Muscle of arm (tissue), 14 donors: ENCODE results near the gene PRR30. TPM values are rescaled to one million over a fixed set of nuclear protein-coding genes. Genes with fewer than 3 reads are reported as not detected.
"Not testable (repeated sequence)": the region's sequence is repeated elsewhere in the genome, so short reads cannot be mapped to it uniquely, and the experiment has no call there.

ENCODE experiments used
- DNase-seq: peaks from one replicate; pipeline ENCODE4 v3.0.0-alpha.2; 2013
- long read RNA-seq, 11 donors: transcript quantifications; one replicate each; lab custom pipeline, GENCODE V29; 2026
- polyA plus RNA-seq, 12 donors: library from polyadenylated mRNA; unstranded; fragments of 120-200 nt; gene quantifications; one replicate each; pipeline ENCODE4 v1.2.1, GENCODE V29; 2013; ENCODE audit not compliant: insufficient read length in 12 of 12

PRR30 gene
- not detected for polyA plus RNA-seq
- long read RNA-seq, donor 1, result 0 reads
- long read RNA-seq, donor 2, result 0 reads
- long read RNA-seq, donor 3, result 0 reads
- long read RNA-seq, donor 4, result 0 reads
- long read RNA-seq, donor 5, result 0 reads
- long read RNA-seq, donor 6, result 0 reads
- long read RNA-seq, donor 7, result 0 reads
- long read RNA-seq, donor 8, result 0 reads
- long read RNA-seq, donor 9, result 0 reads
- long read RNA-seq, donor 10, result 0 reads
- long read RNA-seq, donor 11, result 0 reads

DNA sequence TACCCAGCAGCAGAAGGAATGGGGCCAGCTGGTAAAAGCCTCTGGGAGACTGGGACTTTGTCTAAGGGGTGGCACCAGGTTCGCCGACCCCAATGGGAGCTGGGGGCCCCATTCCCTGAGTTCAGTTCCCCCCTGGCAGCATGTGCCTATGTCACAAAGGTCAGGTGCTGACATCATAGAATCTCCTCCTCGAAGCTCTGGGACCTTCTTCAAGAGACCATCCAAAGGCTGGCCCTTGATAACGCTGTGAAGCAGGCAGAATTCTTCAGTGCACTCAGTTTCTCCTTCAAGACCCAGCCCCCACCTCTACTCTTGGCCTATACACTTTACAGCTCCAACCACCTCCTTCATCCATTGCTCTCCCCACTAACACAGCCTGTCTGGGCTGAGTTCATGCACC is at the start of gene PRR30:
Gene PRR30, minus strand, starts transcription at position 101 of the 400 bp plus-strand sequence. CDS start 1,081 bp downstream, outside the sequence.
- DNase-seq, result no peak

- no peak for DNase-seq
Measured at GRCh38 chr2:27186613-27187345, 47.6 kb upstream of the PRR30 start.

DNA sequence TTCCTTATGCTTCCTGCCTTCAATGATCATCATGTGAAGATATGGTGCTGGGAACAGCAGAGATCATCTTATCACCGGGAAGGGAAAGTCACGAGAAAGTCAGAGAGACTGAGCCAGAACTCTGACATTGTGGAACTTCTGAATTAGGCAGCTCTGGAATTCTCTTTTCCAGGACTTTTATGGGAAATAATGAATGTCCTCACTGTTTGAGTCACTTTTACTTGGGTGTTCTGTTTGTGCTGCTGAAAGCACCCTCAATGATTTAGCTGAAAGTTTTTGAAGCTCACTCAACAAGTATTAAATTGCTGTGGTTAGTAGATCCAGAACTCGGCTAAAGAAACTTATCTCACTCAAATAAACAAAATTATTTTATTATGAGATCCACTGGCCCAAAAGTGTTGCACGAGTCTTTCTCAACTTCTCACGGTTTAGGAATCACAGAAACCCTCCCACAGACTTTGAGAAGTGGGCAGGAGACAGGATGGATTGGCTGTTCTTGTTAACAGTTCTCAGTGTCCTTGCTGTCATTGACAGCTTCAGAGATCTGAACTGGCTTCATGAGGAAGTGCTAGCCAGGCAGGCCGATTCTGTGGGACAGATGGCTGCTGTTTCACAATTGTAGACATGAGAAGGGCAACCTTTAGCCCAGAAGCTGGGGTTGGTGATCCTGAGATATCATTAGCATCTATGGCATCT is 46.3 kb upstream of the PRR30 start:
- DNase-seq, result no peak

DNA sequence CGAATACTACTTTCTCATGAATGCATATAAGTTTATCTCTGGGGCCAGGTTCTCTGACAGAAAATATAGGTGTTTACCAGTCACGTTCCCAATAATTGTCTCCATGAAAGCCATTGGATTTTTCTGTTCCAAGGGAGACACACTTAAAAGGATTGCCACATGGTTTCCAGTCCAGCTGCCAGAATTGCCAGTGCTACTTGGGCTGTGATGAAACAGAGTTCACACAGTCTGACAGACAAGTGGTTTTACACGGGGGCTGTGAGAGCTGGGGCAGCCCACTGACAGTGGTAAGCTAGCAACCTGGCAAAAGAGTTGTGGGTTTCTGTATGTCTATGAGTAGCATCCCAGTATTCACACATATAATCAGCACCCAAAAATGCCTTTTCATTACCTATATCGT is 44.9 kb upstream of the PRR30 start:
- no peak for DNase-seq

- DNase-seq, result no peak
Measured at GRCh38 chr2:27182346-27182745, 43.1 kb upstream of the PRR30 start.

DNA sequence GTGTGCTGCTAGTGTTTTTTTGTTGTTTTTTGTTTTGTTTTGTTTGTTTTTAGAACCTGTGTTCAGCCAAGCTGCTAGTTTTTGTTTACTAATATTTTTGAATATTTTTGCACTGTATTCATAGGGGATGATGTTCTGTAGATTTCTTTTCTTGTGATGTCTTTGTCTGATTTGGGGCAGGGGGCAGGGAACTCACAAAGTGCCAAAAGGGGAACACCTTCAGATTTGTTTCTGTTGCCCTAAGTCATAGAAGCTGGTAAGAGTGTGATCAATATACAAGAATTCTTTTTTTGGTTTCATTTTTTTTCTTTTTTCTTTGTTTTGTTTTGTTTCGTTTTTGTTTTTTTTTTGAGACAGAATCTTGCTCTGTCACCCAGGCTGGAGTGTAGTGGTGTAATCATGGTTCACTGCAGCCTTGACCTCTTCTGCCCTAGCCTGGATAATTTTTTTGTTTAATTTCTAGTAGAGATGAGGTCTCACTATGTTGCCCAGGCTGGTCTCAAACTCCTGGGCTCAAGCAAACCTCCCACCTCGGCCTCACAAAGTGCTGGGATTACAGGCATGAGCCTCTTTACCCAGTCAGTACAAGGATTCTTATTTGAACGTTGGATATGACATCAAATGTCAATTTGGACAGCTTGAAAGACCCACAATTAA is 40.3 kb upstream of the PRR30 start:
- DNase-seq, result no peak

DNA sequence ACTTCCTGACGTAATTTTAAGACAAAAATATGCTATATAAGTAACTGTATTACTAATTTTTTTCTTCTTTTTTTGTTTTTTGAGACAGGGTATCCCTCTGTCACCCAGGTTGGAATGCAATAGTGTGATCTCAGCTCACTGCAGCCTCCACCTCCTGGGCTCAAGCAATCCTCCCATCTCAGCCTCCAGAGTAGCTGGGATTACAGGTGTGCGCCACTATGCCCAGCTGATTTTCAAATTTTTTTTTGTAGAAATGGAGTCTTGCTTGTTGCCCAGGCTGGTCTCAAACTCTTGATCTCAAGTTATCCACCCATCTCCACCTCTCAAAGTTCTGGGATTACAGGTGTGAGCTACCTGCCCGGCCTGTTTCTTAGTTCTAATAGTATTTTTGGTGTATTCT is 39.3 kb upstream of the PRR30 start:
- no peak for DNase-seq

DNA sequence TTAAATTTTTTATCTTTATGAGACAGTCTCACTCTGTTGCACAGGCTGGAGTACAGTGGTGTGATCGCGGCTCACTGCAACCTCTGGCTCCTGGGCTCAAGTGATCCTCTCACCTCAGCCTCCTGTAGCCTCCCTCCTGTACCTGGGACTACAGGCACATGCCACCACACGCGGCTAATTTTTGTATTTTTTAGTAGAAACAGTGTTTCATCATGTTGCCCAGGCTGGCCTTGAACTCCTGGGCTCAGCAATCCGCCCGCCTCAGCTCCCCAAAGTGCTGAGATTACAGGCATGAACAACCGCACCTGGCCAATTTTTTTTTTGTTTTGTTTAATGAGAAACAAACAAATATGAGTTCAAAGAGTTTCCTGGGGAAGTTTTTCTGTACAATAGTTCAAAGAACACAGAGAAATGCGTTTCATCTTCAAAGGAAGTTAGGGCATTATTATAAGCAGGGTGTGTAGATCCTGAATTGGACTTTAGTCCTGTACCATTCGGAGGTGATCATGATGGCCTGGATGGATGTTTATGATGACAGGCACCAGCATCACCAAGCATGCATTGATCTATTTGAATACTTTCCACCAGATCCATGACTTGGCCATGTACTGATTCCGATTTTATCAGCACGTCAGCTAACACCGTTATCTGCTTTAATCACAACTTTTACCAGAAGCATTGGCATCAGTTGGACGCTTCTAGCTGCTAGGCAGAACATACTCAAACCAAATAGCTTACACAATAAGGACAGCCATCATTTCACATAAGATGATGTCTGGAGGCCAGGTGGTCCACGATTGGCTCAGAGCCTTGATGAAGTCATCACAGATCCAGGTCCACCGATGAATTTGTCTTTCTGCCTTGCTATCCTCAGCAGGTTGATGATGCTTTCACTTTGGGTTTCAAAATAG is 38.5 kb upstream of the PRR30 start:
- no peak for DNase-seq

- DNase-seq, result not testable (repeated sequence)
Measured at GRCh38 chr2:27175781-27176180, 36.6 kb upstream of the PRR30 start.

- DNase-seq, result no peak
Measured at GRCh38 chr2:27175330-27175729, 36.1 kb upstream of the PRR30 start.

- no peak for DNase-seq
Measured at GRCh38 chr2:27174638-27175037, 35.4 kb upstream of the PRR30 start.

DNA sequence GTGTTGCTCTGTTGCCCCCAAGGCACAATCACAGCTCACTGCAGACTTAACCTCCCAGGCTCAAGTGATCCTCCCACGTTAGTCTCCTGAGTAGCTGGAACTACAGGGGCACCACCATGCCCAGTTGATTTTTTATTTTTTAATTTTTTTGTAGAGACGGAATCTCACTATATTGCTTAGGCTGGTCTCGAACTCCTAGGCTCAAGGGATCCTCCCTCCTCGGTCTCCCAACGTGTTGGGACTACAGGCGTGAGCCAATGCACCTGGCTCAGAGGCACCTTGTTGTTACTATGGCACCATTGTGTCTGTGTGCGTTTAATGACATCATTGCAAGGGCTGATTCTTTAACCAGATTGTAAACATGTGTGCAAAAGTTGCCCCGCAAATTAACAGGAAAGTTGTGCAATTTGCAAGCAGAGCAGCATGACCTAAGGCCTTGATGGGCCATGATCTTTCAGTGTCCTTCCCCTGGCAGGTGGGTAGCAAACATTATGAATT is 32.2 kb upstream of the PRR30 start:
- no peak for DNase-seq

GRCh38 chr2:27170581-27171337 is 31.5 kb upstream of the PRR30 start:
- no peak for DNase-seq

DNA sequence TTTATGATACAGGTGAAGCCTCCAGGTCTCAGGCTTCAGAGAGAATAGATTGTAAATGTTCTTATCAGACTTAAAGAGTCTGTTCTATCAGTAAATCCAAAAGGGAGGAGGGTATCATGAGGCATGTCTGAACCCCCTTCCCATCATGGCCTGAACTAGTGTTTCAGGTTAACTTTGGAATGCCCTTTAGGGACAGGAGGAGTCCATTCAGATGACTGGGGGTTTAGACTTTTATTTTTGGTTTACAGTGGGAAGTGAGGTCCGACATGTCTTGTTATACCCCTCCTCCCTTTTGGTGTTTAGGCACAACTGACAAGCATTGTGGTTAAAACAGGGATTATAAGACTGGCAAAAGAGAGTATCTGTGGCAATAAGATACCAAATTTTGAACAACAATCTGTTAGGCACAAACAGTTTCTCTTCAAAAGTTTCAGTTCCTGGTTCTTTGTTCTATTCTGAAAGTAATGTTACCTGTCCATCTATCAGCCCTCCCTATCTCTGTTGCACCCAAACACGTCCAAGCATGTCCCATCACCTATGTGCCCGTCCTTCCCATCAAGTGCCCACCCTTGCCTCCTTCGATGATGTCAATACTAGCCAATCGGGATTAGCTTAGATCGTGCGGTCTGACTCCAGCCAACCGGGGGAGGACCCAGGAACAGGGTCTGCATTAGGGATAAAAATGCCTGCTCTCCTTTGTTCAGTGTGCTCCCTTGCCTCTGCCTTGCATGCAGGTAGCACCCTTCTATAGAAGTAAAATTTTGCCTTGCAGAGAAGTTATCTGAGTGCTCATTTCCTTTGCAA is 26.0 kb upstream of the PRR30 start:
- DNase-seq, result no peak

- no peak for DNase-seq
Measured at GRCh38 chr2:27162151-27163121, 23.2 kb upstream of the PRR30 start.

- DNase-seq, result no peak
Measured at GRCh38 chr2:27160191-27160590, 21.0 kb upstream of the PRR30 start.

GRCh38 chr2:27159271-27159670 is 20.1 kb upstream of the PRR30 start:
- DNase-seq, result no peak

DNA sequence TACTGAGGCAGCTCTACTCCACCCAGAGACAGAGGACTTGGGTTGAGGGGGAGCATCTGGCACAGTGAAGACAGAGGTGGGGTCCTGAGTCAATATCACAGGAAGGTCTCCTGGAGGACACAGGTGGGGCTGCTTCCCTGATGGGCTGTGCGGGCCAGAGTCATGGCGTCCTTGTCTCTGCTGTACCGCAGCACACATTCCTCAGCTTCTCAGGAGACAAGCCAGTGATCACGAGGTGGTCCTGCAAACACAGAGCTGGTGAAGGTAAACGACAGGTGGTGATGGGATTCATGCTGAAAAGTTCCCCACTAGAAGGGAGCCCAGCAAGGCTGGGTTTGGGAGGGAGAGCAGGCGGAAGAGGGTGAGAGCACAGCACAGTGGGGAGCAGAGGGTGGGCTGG is 19.3 kb upstream of the PRR30 start:
- DNase-seq, result no peak
